Body of pancreas (tissue), 4 donors: ENCODE measurements around the gene SLC25A19. TPM values are rescaled to one million over a fixed set of nuclear protein-coding genes. Genes with fewer than 3 reads are reported as not detected.

ENCODE experiments used
- ATAC-seq: fragments of 150-250 bp; one replicate; pipeline ENCODE4 v1.9.1; 2016
- DNase-seq, 4 donors: peaks; one replicate each; pipeline ENCODE4 v3.0.0-alpha.2; 2019
- H3K27ac ChIP-seq, 4 donors: fragments of 200-600 bp; sonication (generic); 1 replicate in 3 of 4; 2 replicates in 1 of 4; pipeline versions ENCODE4 v1.5.1 to v1.6.1; 2016 to 2019; ENCODE audit warnings: mild to moderate bottlenecking in 1 of 4, mixed read lengths in 1 of 4, moderate library complexity in 1 of 4
- H3K27me3 ChIP-seq, 2 donors: fragments of 200-600 bp; sonication (generic); one replicate each; pipeline ENCODE4 v1.6.0; 2016; ENCODE audit warnings: mild to moderate bottlenecking in 1 of 2
- H3K36me3 ChIP-seq, 2 donors: fragments of 200-600 bp; sonication (generic); replicated peaks in 1 of 2; 2 replicates each; pipeline ENCODE4 v1.5.1; 2016; ENCODE audit warnings: low read depth in 2 of 2; ENCODE audit not compliant: insufficient read depth in 1 of 2
- H3K4me1 ChIP-seq: fragments of 200-600 bp; sonication (generic); one replicate; pipeline ENCODE4 v1.6.0; 2016
- H3K4me3 ChIP-seq, 2 donors: fragments of 200-600 bp; sonication (generic); 1 replicate in 1 of 2; 2 replicates in 1 of 2; pipeline ENCODE4 v1.5.1; 2016 to 2019
- H3K9me3 ChIP-seq, 3 donors: fragments of 200-600 bp; sonication (generic); 1 replicate in 2 of 3; 2 replicates in 1 of 3; pipeline ENCODE4 v1.5.1; 2016
- POLR2A ChIP-seq, 3 donors: fragments of 450-650 bp; IDR thresholded peaks; one replicate each; pipeline ENCODE4 v1.6.1; 2016; ENCODE audit warnings: antibody characterized with exemption in 3 of 3, mild to moderate bottlenecking in 2 of 3
- WGBS, 2 donors: methylation state at CpG; one replicate each; pipeline ENCODE4 v1.1.5; 2017; 5-methylcytosine and 5-hydroxymethylcytosine counted together
- intact Hi-C: fragments of 100-400 bp; cut with DNase I; formaldehyde crosslinking; loops from one replicate; pipeline ENCODE4 v1.15.1; 2023
- total RNA-seq, 2 donors: library from RNA; depleted of rRNA; stranded (reverse); fragments of >200 nt; gene quantifications; one replicate each; pipeline ENCODE4 v1.1.0, GENCODE V29; 2016
- TF ChIP-seq, protein P1 (sequence below), 7 experiments: fragments of 450-650 bp in 4 of 7; fragments of 200-600 bp in 3 of 7; sonication (generic) in 3 of 7; IDR thresholded peaks; one replicate each; pipeline ENCODE4 v1.5.1; 2016 to 2019; ENCODE audit warnings: antibody characterized with exemption in 7 of 7

Gene SLC25A19
- total RNA-seq, 2 donors from 2014 or later = 7.6 to 8.3 TPM

DNA sequence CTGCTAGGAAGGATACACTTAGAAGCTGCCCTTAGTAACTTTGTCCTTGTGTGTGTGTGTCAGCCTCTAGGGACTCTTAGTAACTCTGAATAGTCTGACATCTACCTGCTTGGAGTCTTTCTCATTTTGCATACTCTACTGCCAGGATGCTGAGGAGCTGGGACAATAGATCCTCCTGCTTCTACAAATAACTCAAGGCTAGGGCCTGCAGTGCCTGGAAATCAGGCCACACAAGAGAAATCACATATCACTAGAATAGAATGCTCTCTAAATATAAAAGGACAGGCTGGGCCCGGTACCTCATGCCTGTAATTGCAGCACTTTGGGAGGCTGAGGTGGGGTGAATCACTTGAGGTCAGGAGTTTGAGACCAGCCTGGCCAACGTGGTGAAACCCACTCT is 38.5 kb upstream of the SLC25A19 start:
- no peak for ATAC-seq
- H3K27ac ChIP-seq = no peak overlapping the region
- H3K36me3 ChIP-seq = peaks cover 0 to 2% of the 10 kb centered on the region in 2 donors
- WGBS, 2 donors = 55 to 89% methylated on average over 2 of the region's 2 CpGs
- intact Hi-C loops = no loop called here
- no peaks in the 10 kb centered on the region for H3K9me3 ChIP-seq
- DNase-seq = no peak
- no peak overlapping the region for H3K4me3 ChIP-seq
- TF ChIP-seq POLR2A (IDR thresholded peaks at IDR 0.05) = no peak
- TF ChIP-seq, protein P1, sequence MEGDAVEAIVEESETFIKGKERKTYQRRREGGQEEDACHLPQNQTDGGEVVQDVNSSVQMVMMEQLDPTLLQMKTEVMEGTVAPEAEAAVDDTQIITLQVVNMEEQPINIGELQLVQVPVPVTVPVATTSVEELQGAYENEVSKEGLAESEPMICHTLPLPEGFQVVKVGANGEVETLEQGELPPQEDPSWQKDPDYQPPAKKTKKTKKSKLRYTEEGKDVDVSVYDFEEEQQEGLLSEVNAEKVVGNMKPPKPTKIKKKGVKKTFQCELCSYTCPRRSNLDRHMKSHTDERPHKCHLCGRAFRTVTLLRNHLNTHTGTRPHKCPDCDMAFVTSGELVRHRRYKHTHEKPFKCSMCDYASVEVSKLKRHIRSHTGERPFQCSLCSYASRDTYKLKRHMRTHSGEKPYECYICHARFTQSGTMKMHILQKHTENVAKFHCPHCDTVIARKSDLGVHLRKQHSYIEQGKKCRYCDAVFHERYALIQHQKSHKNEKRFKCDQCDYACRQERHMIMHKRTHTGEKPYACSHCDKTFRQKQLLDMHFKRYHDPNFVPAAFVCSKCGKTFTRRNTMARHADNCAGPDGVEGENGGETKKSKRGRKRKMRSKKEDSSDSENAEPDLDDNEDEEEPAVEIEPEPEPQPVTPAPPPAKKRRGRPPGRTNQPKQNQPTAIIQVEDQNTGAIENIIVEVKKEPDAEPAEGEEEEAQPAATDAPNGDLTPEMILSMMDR (IDR thresholded peaks at IDR 0.05) = no peak
- no peaks in the 10 kb centered on the region for H3K27me3 ChIP-seq
- peaks cover 4% of the 10 kb centered on the region for H3K4me1 ChIP-seq

- TF ChIP-seq, protein P1 (IDR thresholded peaks at IDR 0.05) = no peak
- TF ChIP-seq POLR2A (IDR thresholded peaks at IDR 0.05) = no peak
- Histone ChIP-seq H3K9me3 (no peaks in the 10 kb centered on the region), H3K27ac (peak overlapping the region in 1 of 4 donors; percentile 14), H3K27me3 (no peaks in the 10 kb centered on the region), H3K4me1 (peaks cover 4% of the 10 kb centered on the region), H3K4me3 (no peak overlapping the region), H3K36me3 (peaks cover 0 to 6% of the 10 kb centered on the region in 2 donors)
- no peak for ATAC-seq
- 71 to 82% methylated on average over 5 of the region's 5 CpGs for whole genome bisulfite sequencing, 2 donors
- intact Hi-C loops = no loop called here
- no peak for DNase-seq
Observed at GRCh38 chr17:75326226-75326848, 37.1 kb upstream of the SLC25A19 start.

DNA sequence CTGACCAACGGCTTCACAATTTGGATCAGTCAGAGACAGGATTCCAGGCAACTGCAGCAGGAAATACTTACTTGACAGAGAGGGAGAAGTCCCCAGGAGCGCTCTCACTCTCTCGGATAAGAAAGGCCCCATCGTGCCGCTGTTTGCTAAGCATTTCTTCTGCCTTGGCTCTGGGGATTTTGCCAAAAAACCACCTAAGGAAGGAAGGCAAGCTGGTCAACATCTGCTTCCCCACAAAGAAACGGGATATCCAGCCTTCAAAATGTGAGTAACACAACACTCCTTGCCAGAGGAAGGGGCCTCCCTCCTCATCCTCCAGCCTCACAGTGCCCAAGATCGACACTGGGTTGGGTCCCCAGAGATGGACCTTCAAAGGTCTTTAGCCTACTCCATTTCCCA is 36.6 kb upstream of the SLC25A19 start:
- Histone ChIP-seq H3K9me3 (no peaks in the 10 kb centered on the region), H3K4me3 (no peak overlapping the region), H3K4me1 (peaks cover 4% of the 10 kb centered on the region), H3K36me3 (peaks cover 0 to 5% of the 10 kb centered on the region in 2 donors), H3K27ac (no peak overlapping the region), H3K27me3 (no peaks in the 10 kb centered on the region)
- 65 to 100% methylated on average over 1 to 7 of the region's 7 CpGs for WGBS, 2 donors
- intact Hi-C loops = no loop called here
- DNase-seq (no peak), ATAC-seq (no peak)
- no peak for TF ChIP-seq POLR2A (IDR thresholded peaks at IDR 0.05)
- TF ChIP-seq, protein P1 (IDR thresholded peaks at IDR 0.05) = no peak

- TF ChIP-seq, protein P1 (IDR thresholded peaks at IDR 0.05) = no peak
- Histone ChIP-seq H3K9me3 (no peaks in the 10 kb centered on the region), H3K4me1 (peaks cover 4% of the 10 kb centered on the region), H3K27ac (no peak overlapping the region), H3K36me3 (peaks cover 0 to 6% of the 10 kb centered on the region in 2 donors), H3K27me3 (no peaks in the 10 kb centered on the region), H3K4me3 (no peak overlapping the region)
- no peak for DNase-seq
- no peak for ATAC-seq
- intact Hi-C loops = no loop called here
- 78 to 84% methylated on average over 6 of the region's 6 CpGs for WGBS, 2 donors
Observed at GRCh38 chr17:75325348-75325747, 36.1 kb upstream of the SLC25A19 start.

- Histone ChIP-seq H3K9me3 (no peaks in the 10 kb centered on the region), H3K4me3 (no peak overlapping the region), H3K27me3 (no peaks in the 10 kb centered on the region), H3K36me3 (peaks cover 0 to 9% of the 10 kb centered on the region in 2 donors), H3K27ac (no peak overlapping the region), H3K4me1 (peaks cover 4% of the 10 kb centered on the region)
- no peak for TF ChIP-seq POLR2A (IDR thresholded peaks at IDR 0.05)
- TF ChIP-seq, protein P1 (IDR thresholded peaks at IDR 0.05) = no peak
- intact Hi-C loops = loop anchor here (5.0 kb wide), 2 partner anchors 76 to 91 kb away; no protein-coding TSS in a partner anchor
- ATAC-seq (no peak), DNase-seq (no peak)
- WGBS, 2 donors = 73 to 81% methylated on average over 8 to 10 of the region's 10 CpGs
Observed at GRCh38 chr17:75321506-75321905, 32.3 kb upstream of the SLC25A19 start.
